Caki2 (cell line): Measurements from ENCODE around the gene UBA5. TPM values are rescaled to one million over a fixed set of nuclear protein-coding genes. Genes with fewer than 3 reads are reported as not detected.

Source experiments
- DNase-seq: peaks from one replicate; pipeline ENCODE4 v3.0.0-alpha.2; 2015; ENCODE audit warnings: low read depth
- in situ Hi-C: cut with HindIII; loops from 2 replicates; pipeline ENCODE4 v1.10.0; 2016; ENCODE audit warnings: low sequenced_read_pairs, low pct_unique_long_range_greater_than_20kb, mixed read lengths
- total RNA-seq: library from RNA; depleted of rRNA; stranded (reverse); fragments of >200 nt; shearing (Covaris generic); gene quantifications from 2 replicates; pipeline ENCODE4 v1.2.3, GENCODE V29; 2014; ENCODE audit warnings: low replicate concordance

The UBA5 gene
- total RNA-seq, 1 experiment from 2014 or later = 10.4 TPM

DNA sequence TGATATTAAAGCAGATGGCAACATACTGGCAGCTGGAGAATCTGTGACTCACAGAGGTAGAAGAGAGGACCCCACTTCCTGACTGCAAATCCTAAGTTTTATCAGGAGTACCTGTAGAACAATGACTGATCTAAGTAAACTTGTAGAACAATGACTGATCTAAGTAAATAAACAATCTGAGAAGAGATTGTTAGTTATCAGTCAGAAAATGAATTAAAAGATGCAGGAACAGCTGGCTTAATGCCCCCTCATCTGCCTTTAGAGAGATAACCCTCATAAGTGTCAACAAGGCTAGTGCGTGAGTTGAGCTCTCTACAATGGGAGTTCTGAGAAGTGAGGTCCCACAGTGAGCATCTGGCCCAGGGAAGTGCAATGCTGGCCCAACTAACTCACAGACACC is 15.1 kb upstream of the UBA5 start:
- in situ Hi-C loops = no loop called here

DNA sequence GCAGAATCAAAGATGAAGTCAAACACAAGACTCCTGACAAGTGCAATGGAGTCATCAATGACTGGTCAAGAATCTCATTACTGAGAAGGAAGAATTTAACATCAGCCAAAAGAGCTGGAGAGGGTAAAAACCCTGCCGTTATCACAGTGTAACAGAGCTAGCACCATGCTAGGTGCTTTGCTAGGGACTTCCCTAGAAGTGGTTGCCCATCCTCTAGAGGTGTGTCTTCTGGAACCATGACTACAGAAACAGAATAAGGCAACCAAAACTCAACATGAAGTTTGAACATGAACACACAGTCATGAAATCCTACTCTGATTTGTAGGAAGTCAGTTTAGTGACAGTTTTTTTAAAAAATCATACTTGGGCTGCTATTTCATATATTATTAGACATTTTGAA is 10.0 kb upstream of the UBA5 start:
- DNase-seq = no peak
- in situ Hi-C loops = no loop called here

More for the DNA sequence above, 15.1 kb upstream of the UBA5 start:
- no peak for DNase-seq

DNA sequence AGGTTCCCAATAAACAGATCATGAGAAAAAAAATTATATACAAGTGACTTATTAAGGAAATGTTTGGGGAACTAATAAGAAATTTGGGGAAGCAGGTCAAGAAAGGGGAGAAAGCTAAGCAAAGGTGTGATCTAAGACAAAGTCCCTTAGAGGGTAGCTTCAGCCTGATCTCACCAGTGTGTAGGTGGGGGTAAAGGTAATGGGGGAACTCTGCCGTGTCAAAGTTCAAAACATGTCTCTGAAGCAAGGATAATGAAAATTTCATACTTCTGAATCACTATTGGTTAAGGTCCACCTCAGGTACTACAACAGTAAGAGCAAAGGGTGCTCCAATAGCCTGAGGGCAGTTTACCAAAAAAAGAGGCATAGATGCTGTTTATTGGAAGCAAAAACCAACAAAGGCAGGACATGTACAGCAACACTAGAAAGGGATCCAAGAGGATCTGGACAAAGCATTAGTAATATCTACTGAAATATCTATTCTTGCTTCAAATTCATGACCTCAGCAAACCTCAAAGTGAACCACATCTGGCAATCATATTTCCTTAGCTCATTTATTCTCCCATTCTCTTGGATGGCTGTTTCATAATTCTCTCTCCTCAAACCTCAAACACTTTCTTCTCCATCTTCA is 7.4 kb upstream of the UBA5 start:
- DNase-seq = no peak
- in situ Hi-C loops = no loop called here

DNA sequence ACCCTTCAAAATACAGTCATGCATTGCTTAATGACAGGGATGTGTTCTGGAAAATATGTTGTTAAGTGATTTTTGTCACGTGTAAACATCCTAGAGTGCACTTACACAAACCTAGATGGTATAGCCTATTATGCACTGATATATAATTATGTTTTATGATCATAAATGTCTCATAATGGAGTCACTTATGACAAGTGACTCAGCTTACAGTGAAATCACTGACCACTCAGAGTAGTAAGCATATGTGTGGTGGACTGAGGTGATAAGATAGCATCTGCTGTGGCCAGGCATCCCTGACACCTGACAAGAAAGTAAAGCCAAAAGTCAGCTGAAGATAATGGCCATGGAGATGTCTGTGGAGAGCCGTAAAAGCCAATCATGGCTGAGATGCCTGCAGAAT is 5.9 kb upstream of the UBA5 start:
- DNase-seq = no peak
- in situ Hi-C loops = no loop called here

DNA sequence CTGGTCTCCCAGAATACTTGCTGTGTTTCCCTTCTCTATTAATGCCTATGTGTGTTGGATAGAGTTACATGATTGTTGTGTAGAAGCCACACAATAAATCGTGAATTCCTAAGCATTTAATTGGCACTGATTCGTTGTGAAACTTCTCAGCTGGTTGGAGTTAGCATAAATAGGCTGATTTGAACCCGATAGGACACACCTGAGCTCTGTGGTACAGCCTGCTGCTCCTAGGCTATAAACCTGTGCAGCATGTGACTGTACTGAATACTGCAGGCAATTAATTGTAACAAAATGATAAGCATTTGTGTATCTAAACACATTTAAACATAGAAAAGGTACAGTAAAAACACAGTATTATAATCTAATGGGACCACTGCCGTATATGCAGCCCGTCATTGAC is 5.4 kb upstream of the UBA5 start:
- in situ Hi-C loops = no loop called here
- no peak for DNase-seq

DNA sequence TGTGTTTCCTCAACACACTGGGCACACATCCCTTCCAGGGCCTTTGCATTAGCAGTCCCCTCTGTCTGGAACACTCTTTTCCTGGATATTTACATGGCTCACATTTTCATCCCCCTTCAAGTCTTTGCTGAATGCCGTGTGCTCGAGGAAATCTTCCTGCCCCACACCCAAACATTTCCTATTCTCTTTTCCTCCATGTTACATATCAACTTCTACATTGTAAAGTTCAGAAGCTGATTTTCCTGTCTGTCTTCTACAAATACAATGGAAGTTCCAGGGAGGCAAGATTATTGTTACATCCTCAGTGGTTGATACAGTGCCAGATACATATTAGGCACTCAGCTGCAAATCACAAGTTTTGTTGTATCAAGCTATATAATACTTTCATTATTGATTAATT is 4.7 kb upstream of the UBA5 start:
- DNase-seq = no peak
- in situ Hi-C loops = no loop called here

DNA sequence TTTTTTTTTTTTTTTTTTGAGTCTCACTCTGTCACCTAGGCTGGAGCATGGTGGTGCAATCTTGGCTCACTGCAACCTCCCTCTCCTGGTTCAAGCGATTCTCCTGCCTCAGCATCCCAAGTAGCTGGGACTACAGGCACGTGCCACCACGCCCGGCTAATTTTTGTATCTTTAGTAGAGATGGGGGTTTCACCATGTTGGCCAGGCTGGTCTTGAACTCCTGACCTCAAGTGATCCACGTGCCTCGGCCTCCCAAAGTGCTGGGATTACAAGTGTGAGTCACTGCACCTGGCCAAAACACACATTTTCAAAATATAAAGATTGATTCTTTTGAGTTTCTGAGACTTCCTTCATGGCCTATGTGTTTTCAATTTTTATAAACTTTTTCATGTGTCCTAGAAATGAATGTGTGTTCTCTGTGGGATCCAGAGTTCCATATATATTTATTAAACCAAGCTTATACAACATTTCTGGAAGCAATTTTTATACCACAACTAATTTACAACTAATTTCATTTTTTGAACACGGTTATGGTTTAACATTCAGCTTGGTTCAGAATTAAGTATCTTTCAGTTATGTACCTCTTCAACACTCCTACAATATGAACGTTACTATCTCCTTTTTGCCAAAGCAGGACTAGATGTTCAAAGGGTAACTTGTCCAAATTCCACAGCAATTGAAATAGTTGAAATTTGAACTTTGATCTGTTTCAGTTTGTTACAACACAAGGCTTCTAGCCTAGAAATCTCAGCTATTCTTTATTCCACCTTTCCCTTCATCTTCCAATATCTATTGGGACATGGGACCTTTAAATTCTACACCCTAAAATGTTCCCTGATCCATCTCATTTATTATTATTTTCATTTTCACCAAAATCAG is 2.0 kb upstream of the UBA5 start:
- in situ Hi-C loops = no loop called here
- no peak for DNase-seq

DNA sequence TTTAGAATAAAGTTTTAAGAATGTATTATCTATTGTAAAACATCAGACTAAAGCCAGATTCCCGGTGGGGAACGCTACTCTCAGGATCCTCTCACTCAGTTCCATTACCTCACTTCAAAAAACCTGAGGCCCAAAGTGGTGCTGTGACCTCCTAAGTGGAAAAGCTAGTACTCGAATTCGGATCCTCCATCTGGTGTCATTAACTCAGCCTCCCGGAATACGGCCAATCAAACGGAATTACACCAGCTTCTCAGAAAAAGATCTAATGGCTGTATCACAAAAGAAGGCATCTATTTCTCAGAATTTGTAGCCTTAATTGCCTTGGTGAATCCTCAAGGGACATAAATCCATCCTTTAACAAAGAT is 1.1 kb upstream of the UBA5 start:
- no peak for DNase-seq
- in situ Hi-C loops = no loop called here

DNA sequence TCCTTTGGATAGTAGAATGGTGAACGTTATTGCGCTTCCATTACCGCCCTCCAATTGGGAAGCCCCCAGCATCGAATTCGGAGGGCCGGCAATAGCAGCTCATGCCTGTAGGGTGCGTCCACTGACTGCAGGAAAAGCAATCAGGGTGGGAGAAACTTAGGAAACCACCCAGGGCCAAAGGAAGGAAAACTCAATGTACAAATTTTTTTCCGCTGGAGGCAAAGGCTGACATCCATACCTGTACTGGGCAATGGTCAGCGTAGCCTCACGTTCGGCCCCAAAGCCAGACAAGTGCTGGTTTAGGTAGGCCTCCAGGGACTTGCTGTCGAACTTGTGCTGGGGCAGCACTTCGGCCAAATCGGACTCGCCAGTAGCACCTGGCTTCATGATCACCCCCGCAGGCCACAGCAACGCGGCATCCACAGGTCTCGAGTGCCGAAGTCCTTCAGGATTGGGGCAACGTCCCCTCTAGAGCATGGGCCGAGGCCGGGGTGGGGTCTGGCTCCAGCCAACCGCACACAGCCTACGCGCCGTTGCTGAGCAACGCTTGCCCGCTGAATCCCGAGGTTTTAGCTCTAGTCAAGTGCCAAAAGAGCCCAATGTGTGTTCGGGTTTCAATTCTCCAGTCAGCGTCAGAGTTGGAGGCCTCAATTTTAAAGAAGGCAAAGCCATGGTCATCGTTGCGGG is 621 bp upstream of the UBA5 start, which contains the start of gene ACAD11:
TSS of gene ACAD11 (minus strand) at position 445 of the 687 bp plus-strand sequence. CDS start at position 387, 58 bp downstream.
- peak; percentile 82 for DNase-seq
- in situ Hi-C loops = no loop called here

DNA sequence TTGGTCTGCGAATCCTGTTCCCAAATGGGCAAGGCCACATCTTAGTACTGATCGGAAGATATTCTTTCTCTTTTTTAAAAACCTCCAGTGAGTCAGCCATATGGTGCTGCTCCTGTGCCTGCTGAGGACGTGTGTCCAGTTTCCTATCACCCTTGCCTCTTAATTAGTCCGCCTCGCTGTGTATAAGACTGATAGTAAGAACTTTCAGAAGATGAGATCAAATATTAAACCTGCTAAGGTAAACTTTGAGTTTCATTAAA is 612 bp downstream of the UBA5 start:
- no peak for DNase-seq
- in situ Hi-C loops = no loop called here

DNA sequence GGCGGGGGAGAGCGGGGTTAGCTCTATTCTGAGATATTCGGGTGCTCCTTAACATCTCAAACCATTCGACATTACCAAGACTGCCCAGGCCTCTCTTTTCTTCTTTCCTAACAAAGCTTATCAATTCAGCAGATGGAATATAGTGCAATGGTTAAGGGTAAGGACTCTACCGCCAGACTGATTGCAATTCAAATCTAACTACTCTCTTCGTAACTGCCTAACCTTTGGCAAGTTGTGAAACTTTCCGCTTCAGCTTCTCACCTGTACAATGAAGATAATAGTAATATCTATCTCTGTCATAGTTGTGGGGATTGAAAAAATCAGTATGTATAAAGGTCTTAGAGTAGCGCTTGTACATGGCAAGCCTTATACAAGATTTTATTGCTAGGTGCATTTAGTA is 972 bp downstream of the UBA5 start:
- no peak for DNase-seq
- in situ Hi-C loops = no loop called here

DNA sequence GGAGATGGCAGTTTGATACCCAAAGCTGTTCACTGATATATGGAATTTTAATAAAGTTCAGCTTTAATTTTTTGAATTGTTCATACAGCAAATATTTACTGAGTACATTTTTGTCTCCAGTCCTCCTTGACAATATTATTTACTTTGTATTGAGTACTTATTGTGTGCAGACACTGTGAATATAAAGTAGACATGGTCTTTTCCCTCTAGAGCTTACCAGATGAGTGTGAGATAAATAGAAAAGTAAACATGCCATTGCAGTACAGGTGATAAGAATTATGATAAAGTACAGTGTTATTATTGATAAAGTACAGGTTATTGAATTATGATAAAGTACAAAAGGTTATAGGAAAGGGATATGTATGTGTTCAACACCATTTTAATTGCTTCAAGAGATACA is 2.1 kb downstream of the UBA5 start:
- no peak for DNase-seq
- in situ Hi-C loops = no loop called here

DNA sequence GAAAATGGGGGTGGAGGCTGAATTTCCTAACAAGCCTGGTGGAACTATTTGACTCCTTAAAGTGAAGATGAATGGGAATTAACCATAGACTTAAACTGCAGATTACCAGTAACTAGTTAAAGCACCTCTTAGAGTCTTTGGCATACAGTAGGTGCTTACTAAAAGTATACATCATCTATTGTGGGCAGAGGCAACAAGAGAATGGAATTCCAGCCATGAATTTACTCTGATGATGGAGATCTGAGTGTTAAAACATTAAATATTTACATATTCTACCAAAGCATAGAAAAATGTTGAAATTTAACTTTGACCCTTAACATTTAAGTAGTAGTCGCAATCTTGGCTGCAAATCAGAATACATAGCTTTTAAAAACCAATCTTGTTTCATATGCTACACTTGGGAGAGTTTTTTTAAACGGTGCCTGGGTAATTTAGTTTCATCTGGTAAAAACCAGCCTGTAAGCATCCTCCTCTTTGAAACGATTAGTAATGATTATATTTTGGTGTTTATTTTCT is 5.2 kb downstream of the UBA5 start:
- in situ Hi-C loops = no loop called here
- DNase-seq = no peak

DNA sequence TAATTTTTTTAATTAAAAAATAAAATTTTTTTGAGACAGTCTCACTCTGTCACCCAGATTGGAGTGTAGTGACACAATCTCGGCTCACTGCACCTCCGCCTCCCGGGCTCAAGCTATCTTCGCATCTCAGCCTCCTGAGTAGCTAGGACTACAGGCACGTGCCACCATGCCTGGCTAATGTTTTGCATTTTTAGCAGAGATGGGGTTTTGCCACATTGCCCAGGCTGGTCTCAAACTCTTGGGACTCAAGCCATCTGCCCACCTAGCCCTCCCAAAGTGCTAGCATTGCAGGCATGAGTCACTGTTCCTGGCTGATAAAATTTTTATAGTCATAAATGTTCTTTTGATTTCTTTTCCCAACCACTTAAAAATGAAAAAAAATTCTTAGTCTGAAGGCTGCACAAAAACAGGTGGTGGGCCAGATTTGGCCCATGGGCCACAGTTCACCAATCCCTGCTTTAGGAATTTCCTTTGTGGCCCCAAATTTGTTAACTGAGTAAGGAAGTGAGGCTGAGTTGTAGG is 9.2 kb downstream of the UBA5 start:
- in situ Hi-C loops = no loop called here
- no peak for DNase-seq

DNA sequence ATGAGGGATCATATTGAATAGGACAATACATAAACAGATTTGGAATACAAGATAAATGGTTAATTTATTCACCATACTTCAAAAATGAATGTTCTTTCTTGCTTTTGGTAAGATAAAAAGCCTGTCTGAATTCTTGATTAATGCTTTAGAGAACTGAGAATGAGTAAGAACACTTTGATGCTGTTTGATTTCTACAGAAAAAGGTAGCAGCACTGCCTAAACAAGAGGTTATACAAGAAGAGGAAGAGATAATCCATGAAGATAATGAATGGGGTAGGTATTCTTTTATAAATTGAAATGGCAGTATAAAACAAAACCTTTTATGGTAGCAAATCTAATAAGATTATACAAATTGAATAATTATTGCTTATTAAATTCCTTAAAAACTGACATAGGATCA is 15.3 kb downstream of the UBA5 start:
- DNase-seq = no peak
- in situ Hi-C loops = no loop called here

DNA sequence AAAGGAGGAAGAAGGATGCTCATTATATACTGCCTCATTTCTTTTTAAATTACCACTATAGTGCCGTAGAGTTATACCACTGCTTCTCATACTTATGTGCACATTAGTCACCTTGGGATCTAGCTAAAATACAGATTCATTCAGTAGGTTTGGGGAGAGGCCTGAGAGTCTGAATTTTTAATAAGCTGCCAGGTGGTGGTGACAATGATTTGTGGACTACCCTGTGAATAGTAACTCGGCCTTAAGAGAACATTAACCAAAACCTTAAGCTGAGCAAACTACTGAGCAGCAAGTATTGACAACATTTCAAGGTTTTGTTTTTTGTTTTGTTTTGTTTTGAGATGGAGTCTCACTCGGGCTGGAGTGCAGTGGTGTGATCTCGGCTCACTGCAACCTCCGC is 19.8 kb downstream of the UBA5 start:
- no peak for DNase-seq
- in situ Hi-C loops = no loop called here

DNA sequence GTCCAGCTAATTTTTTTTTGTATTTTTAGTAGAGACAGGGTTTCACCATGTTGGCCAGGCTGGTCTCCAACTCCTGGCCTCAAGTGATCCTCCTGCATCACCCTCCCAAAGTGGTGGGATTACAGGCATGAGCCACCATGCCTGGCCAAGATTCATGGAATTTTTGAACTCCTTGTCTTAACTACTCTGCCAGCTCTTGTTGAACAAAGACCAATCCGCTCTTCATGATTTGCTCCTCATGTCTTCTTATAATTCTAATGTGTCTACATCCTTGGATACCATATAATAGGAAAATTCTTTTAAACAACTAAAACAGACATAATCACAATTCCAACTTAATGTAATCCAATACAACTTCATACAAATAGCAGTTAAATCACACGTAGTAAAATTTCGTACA is 21.3 kb downstream of the UBA5 start:
- in situ Hi-C loops = no loop called here
- no peak for DNase-seq

DNA sequence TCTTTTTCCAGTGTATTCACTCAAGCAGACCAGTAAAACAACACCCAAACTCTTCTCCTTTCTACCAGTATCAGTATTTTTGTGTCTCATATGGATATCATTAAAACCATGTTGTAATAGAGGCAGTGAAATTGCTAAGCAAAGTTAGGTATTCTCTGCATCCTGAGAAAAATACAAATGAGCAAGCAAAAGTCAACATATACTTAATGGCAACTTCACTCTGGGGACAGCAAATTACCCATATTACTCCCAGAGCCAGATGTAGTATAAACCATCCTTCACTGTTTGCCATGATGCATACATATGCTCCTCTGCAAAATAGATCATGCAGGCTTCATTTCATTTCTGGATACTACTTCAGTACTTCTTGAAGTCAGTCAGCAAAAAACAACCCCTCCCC is 22.1 kb downstream of the UBA5 start:
- no peak for DNase-seq
- in situ Hi-C loops = no loop called here

DNA sequence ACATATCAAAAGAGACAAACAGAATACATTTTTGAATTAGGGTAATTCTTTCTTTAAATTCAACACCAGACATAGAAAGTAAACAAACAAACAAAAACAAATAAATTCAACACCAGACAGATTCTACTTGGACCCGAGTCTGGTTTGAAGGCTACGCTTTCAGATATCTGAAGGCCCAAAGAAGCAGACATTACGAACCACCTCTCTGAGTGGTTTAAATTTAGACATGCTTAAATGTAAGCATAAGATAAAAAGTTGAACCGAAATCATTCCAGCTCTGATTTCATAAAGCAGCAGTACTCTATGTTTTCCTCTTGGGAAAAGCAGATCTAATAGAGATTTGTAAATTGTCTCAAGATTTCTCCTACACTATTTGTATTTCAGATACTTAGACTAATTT is 29.9 kb downstream of the UBA5 start:
- in situ Hi-C loops = no loop called here
- DNase-seq = no peak
